Measurements from ENCODE around the gene AGMO. TPM values are rescaled to one million over a fixed set of nuclear protein-coding genes. Genes with fewer than 3 reads are reported as not detected.

Gene AGMO
- total RNA-seq, 4 donors from 2014 or later, result 0.11 to 0.55 TPM; not detected in 2

DNA sequence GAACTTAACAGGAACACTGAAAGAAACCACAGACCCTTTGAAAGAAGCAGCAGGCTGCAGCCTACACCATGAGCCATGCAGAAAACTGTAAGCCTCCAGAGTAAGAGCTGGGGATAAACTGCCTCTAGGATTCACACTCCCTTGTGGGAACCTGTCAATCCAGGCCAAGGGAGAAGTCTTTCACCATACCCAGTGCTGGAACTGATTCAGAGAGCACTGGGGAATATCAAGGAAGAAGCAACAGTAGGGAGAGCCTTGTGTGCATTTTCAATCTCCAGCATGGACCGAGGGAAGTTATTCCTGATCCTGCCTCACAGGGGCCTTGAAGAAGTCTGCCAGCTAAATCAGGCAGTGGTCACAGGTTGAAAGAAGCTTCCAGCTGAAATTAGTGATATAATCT is 282.2 kb downstream of the AGMO start:
- TF ChIP-seq POLR2A (IDR thresholded peaks at IDR 0.05), result no peak
- TF ChIP-seq, protein P1, sequence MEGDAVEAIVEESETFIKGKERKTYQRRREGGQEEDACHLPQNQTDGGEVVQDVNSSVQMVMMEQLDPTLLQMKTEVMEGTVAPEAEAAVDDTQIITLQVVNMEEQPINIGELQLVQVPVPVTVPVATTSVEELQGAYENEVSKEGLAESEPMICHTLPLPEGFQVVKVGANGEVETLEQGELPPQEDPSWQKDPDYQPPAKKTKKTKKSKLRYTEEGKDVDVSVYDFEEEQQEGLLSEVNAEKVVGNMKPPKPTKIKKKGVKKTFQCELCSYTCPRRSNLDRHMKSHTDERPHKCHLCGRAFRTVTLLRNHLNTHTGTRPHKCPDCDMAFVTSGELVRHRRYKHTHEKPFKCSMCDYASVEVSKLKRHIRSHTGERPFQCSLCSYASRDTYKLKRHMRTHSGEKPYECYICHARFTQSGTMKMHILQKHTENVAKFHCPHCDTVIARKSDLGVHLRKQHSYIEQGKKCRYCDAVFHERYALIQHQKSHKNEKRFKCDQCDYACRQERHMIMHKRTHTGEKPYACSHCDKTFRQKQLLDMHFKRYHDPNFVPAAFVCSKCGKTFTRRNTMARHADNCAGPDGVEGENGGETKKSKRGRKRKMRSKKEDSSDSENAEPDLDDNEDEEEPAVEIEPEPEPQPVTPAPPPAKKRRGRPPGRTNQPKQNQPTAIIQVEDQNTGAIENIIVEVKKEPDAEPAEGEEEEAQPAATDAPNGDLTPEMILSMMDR (IDR thresholded peaks at IDR 0.05 in 4 of 5, conservative IDR thresholded peaks at IDR 0.05 in 1 of 5), result no peak
- peaks cover 0 to 7% (median 0%) of the 10 kb centered on the region in 3 donors for H3K9me3 ChIP-seq
- DNase-seq (no peak), ATAC-seq (no peak)
- no peaks in the 10 kb centered on the region for H3K27me3 ChIP-seq
- intact Hi-C loops (cut with DNase I; ENCODE audit: low total_unique reads), result no loop called here
- H3K27ac ChIP-seq, result no peak overlapping the region
- H3K4me1 ChIP-seq, result no peaks in the 10 kb centered on the region
- H3K36me3 ChIP-seq, result no peaks in the 10 kb centered on the region
- in situ Hi-C loops (cut with MboI; ENCODE audit: low sequenced_read_pairs in 4 of 4), result no loop called here
- no peak overlapping the region for H3K4me3 ChIP-seq

DNA sequence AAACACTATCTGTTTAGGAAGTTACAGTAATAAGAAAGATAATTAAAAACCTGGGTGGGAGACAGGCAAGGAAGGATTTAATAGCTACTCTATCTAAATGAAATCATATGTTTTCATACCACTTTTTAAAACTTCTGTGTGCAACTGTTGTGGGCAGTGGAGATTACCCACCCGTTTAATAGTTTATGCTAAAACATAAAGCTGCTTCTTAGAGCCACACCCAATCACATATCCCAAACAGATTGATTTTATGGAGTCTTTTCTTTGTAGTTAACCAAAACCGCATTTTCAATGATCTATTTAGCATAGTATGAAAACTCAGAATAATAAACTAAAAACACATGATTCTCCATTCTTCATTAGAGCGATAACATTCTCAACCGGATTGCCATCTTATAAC is 304.1 kb downstream of the AGMO start:
- Histone ChIP-seq H3K36me3 (no peaks in the 10 kb centered on the region), H3K27ac (no peak overlapping the region), H3K27me3 (no peaks in the 10 kb centered on the region), H3K9me3 (no peaks in the 10 kb centered on the region), H3K4me3 (no peak overlapping the region), H3K4me1 (no peaks in the 10 kb centered on the region)
- in situ Hi-C loops (cut with MboI; ENCODE audit: low sequenced_read_pairs in 4 of 4), result no loop called here
- DNase-seq (no peak), ATAC-seq (no peak)
- intact Hi-C loops (cut with DNase I; ENCODE audit: low total_unique reads), result no loop called here
- TF ChIP-seq, protein P1 (IDR thresholded peaks at IDR 0.05 in 4 of 5, conservative IDR thresholded peaks at IDR 0.05 in 1 of 5), result no peak
- no peak for TF ChIP-seq POLR2A (IDR thresholded peaks at IDR 0.05)

DNA sequence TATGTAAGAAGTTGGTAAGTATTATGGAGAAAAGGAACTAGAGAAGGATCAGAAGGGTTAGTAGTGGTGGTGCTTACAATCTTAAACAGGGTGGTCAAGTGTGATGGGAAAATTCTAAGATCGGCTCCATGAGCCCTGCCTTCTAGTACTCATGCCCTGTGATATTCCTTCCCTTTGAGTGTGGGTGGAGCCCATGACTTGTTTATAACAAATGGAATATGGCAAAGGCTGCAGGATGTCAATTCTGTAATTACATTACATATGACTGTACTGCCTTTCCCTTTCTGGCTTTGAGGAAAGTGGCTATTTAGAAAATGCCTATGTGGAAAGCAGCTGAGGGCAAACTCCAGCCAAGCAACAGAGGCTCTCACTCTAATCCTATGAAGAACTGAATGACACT is 309.6 kb downstream of the AGMO start:
- no peak for ATAC-seq
- Histone ChIP-seq H3K9me3 (no peaks in the 10 kb centered on the region), H3K27ac (no peak overlapping the region), H3K4me3 (no peak overlapping the region), H3K4me1 (no peaks in the 10 kb centered on the region), H3K36me3 (no peaks in the 10 kb centered on the region), H3K27me3 (no peaks in the 10 kb centered on the region)
- DNase-seq, result no peak
- TF ChIP-seq, protein P1 (IDR thresholded peaks at IDR 0.05 in 4 of 5, conservative IDR thresholded peaks at IDR 0.05 in 1 of 5), result no peak
- TF ChIP-seq POLR2A (IDR thresholded peaks at IDR 0.05), result no peak
- in situ Hi-C loops (cut with MboI; ENCODE audit: low sequenced_read_pairs in 4 of 4) (no loop called here), intact Hi-C loops (cut with DNase I; ENCODE audit: low total_unique reads) (no loop called here)

DNA sequence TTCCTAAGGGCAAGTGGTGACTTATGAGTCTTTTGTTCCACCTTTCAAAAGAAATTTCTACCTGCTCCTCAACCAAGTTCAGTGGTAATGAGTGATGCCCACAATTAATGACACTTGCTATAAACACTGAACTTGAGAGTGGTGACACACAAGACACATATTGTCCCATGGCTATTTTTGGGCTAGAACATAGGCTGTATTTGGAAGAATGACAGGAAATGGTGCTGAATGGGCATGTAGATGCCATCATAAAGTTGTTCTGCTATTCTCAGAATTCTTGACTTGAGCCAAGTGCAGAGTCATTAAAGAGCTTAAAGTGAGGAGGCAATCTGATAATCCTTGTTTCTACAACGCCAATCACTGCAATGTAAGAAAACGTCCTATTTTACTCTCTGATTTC is 313.3 kb downstream of the AGMO start:
- no peak for TF ChIP-seq POLR2A (IDR thresholded peaks at IDR 0.05)
- TF ChIP-seq, protein P1 (IDR thresholded peaks at IDR 0.05 in 4 of 5, conservative IDR thresholded peaks at IDR 0.05 in 1 of 5), result no peak

DNA sequence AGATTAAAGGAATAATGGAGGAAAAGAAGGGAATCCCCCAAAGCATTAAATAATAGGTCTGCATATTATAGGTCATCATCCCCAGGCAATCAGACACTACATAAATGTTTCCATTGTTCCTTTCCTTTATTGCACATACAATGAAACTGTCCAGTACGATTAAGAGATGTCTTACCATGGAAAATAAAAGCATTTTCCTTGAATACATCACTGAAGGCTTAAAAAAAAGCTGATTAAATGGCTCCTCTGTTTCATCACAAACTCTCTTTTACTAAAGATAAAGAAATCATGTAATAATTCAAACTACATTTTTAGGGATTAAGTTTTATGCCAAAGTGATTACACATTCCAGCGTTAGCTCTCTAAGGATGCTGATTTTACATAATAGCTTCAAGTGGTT is 316.0 kb downstream of the AGMO start:
- Histone ChIP-seq H3K4me1 (no peaks in the 10 kb centered on the region), H3K9me3 (no peaks in the 10 kb centered on the region), H3K36me3 (no peaks in the 10 kb centered on the region), H3K27me3 (no peaks in the 10 kb centered on the region), H3K4me3 (no peak overlapping the region), H3K27ac (no peak overlapping the region)
- ATAC-seq (no peak), DNase-seq (no peak)
- in situ Hi-C loops (cut with MboI; ENCODE audit: low sequenced_read_pairs in 4 of 4) (no loop called here), intact Hi-C loops (cut with DNase I; ENCODE audit: low total_unique reads) (no loop called here)
- TF ChIP-seq, protein P1 (IDR thresholded peaks at IDR 0.05 in 4 of 5, conservative IDR thresholded peaks at IDR 0.05 in 1 of 5), result no peak
- no peak for TF ChIP-seq POLR2A (IDR thresholded peaks at IDR 0.05)

More for the DNA sequence above, 313.3 kb downstream of the AGMO start:
- DNase-seq (no peak), ATAC-seq (no peak)
- in situ Hi-C loops (cut with MboI; ENCODE audit: low sequenced_read_pairs in 4 of 4), result no loop called here
- H3K9me3 ChIP-seq, result no peaks in the 10 kb centered on the region
- H3K27me3 ChIP-seq, result no peaks in the 10 kb centered on the region
- H3K27ac ChIP-seq, result no peak overlapping the region
- no peaks in the 10 kb centered on the region for H3K4me1 ChIP-seq
- no peaks in the 10 kb centered on the region for H3K36me3 ChIP-seq
- intact Hi-C loops (cut with DNase I; ENCODE audit: low total_unique reads), result no loop called here
- H3K4me3 ChIP-seq, result no peak overlapping the region
